ENCODE results near the gene SLC16A14.

GRCh38 chr2:230018153-230018552 lies 50.6 kb downstream of the SLC16A14 start:
- no peak for TF ChIP-seq CTCF (IDR thresholded peaks at IDR 0.05)
- TF ChIP-seq ELF1 (IDR thresholded peaks at IDR 0.05) = no peak
- TF ChIP-seq RCOR1 (IDR thresholded peaks at IDR 0.05; ENCODE audit: low read length) = no peak
- no peak for TF ChIP-seq CHD2 (IDR thresholded peaks at IDR 0.05; ENCODE audit: low read length, partially characterized antibody)
- TF ChIP-seq GABPA (IDR thresholded peaks at IDR 0.05; ENCODE audit: low read depth) = no peak
- TF ChIP-seq EP300 (IDR thresholded peaks at IDR 0.05; ENCODE audit: borderline replicate concordance in 1 of 2, low read depth in 1 of 2, low read length in 1 of 2) = no peak
- no peak for TF ChIP-seq POLR2AphosphoS5 (IDR thresholded peaks at IDR 0.05; ENCODE audit: low read depth, low read length)
- TF ChIP-seq, protein P1, sequence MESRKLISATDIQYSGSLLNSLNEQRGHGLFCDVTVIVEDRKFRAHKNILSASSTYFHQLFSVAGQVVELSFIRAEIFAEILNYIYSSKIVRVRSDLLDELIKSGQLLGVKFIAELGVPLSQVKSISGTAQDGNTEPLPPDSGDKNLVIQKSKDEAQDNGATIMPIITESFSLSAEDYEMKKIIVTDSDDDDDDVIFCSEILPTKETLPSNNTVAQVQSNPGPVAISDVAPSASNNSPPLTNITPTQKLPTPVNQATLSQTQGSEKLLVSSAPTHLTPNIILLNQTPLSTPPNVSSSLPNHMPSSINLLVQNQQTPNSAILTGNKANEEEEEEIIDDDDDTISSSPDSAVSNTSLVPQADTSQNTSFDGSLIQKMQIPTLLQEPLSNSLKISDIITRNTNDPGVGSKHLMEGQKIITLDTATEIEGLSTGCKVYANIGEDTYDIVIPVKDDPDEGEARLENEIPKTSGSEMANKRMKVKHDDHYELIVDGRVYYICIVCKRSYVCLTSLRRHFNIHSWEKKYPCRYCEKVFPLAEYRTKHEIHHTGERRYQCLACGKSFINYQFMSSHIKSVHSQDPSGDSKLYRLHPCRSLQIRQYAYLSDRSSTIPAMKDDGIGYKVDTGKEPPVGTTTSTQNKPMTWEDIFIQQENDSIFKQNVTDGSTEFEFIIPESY (IDR thresholded peaks at IDR 0.05; ENCODE audit: borderline replicate concordance, low read depth) = no peak
- TF ChIP-seq RAD21 (IDR thresholded peaks at IDR 0.05; ENCODE audit: low read length) = no peak
- TF ChIP-seq USF1 (IDR thresholded peaks at IDR 0.05; ENCODE audit: borderline replicate concordance, low read depth) = no peak
- TF ChIP-seq YY1 (IDR thresholded peaks at IDR 0.05; ENCODE audit: low read depth) = no peak
- TF ChIP-seq MXI1 (IDR thresholded peaks at IDR 0.05; ENCODE audit: low read depth, low read length) = no peak
- TF ChIP-seq, protein P2, sequence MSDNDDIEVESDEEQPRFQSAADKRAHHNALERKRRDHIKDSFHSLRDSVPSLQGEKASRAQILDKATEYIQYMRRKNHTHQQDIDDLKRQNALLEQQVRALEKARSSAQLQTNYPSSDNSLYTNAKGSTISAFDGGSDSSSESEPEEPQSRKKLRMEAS (IDR thresholded peaks at IDR 0.05; ENCODE audit: low read depth) = no peak

All from SK-N-SH (cell line).